Esophagus (tissue), 2 donors: ENCODE data around the gene GALNT3. TPM values are rescaled to one million over a fixed set of nuclear protein-coding genes. Genes with fewer than 3 reads are reported as not detected.

Experiments used
- H3K27ac ChIP-seq, 2 donors: one replicate each; pipeline ENCODE4 v1.5.1; 2013; ENCODE audit warnings: low read depth in 2 of 2, mild to moderate bottlenecking in 2 of 2, inconsistent platforms in 1 of 2, low read length in 1 of 2, moderate library complexity in 1 of 2
- H3K27me3 ChIP-seq, 2 donors: one replicate each; pipeline ENCODE4 v1.6.1; 2013; ENCODE audit warnings: low read length in 2 of 2, control low read depth in 1 of 2, mild to moderate bottlenecking in 1 of 2; ENCODE audit not compliant: insufficient read depth in 2 of 2, control insufficient read depth in 1 of 2
- H3K36me3 ChIP-seq, 2 donors: one replicate each; pipeline ENCODE4 v1.6.1; 2013; ENCODE audit warnings: low read length in 1 of 2; ENCODE audit not compliant: control insufficient read depth in 2 of 2, insufficient read depth in 2 of 2
- H3K4me1 ChIP-seq, 2 donors: one replicate each; pipeline ENCODE4 v1.6.1; 2013; ENCODE audit warnings: low read length in 1 of 2; ENCODE audit not compliant: control insufficient read depth in 2 of 2, insufficient read depth in 2 of 2
- H3K4me3 ChIP-seq, 2 donors: one replicate each; pipeline ENCODE4 v1.5.1; 2013; ENCODE audit warnings: low read length in 2 of 2, mild to moderate bottlenecking in 2 of 2, low read depth in 1 of 2, moderate library complexity in 1 of 2
- H3K9me3 ChIP-seq, 2 donors: one replicate each; pipeline ENCODE4 v1.6.1; 2013; ENCODE audit warnings: mild to moderate bottlenecking in 2 of 2, low read depth in 1 of 2, low read length in 1 of 2, moderate library complexity in 1 of 2; ENCODE audit not compliant: control insufficient read depth in 2 of 2, insufficient read depth in 1 of 2
- WGBS, 2 donors: extraction: QIAGEN DNeasy Blood & Tissue Kit; methylation state at CpG; one replicate each; pipeline ENCODE4 v1.1.7; 2013; 5-methylcytosine and 5-hydroxymethylcytosine counted together
- polyA plus RNA-seq, 2 donors: library from polyadenylated mRNA; stranded (reverse); fragments of 200-250 nt; gene quantifications; one replicate each; pipeline ENCODE4 v1.2.3, GENCODE V29; 2013
- donor health status: healthy with polysubstance abuse.
- donor health status: Bipolar disorder and iron deficiency.

The GALNT3 gene
- polyA plus RNA-seq, 2 donors: 25.7 to 30.7 TPM

DNA sequence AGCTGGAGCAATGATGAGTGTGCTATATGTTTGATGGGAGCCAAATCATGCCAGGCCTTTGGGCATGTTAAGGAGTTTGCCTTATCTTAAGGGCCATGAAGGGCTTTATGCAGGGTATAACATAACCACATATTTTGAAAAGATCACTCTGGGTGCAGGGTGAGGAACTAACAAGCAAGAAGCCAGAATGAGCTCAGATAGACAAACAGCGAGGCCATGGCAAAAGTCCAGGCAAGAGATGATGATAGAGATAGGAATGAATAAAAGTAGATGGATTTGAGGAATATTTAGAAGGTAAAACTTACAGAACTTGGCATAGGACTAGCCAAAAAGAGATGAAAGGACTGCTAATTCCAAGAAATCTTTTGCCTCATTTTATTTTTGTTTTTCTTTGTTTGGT is 6.7 kb downstream of the GALNT3 start:
- WGBS, 2 donors: 50 to 56% methylated on average over 1 of the region's 1 CpG
- H3K36me3 ChIP-seq: no peaks in the 10 kb centered on the region

DNA sequence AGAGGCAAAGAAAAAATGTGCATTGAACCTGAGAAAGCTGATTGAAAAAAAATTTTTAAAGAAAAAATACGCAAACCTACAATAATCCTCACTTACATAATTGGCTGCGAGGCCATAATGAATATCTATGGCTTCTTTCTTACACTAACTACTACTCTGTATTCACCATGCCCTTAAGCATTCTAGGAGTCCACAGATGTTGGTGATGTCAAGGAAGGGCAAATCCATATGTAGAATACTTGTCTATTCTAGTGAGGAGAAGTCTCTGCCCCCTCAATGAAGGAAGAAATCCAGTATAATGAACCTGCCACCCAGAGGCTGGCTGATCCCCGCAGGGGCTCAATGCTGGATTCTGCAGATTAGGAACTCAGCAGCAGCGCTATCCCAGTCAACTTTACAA is 14.3 kb downstream of the GALNT3 start:
- H3K27me3 ChIP-seq: no peaks in the 10 kb centered on the region
- 98 to 99% methylated on average over 4 of the region's 4 CpGs for WGBS, 2 donors
- H3K4me1 ChIP-seq: no peaks in the 10 kb centered on the region
- peaks cover 0 to 2% of the 10 kb centered on the region in 2 donors for H3K36me3 ChIP-seq
- no peak overlapping the region for H3K4me3 ChIP-seq
- no peak overlapping the region for H3K27ac ChIP-seq
- peaks cover 0 to 2% of the 10 kb centered on the region in 2 donors for H3K9me3 ChIP-seq

More for the DNA sequence above, 6.7 kb downstream of the GALNT3 start:
- Histone ChIP-seq H3K27me3 (no peaks in the 10 kb centered on the region), H3K9me3 (no peaks in the 10 kb centered on the region), H3K4me3 (no peak overlapping the region), H3K4me1 (no peaks in the 10 kb centered on the region), H3K27ac (no peak overlapping the region)

DNA sequence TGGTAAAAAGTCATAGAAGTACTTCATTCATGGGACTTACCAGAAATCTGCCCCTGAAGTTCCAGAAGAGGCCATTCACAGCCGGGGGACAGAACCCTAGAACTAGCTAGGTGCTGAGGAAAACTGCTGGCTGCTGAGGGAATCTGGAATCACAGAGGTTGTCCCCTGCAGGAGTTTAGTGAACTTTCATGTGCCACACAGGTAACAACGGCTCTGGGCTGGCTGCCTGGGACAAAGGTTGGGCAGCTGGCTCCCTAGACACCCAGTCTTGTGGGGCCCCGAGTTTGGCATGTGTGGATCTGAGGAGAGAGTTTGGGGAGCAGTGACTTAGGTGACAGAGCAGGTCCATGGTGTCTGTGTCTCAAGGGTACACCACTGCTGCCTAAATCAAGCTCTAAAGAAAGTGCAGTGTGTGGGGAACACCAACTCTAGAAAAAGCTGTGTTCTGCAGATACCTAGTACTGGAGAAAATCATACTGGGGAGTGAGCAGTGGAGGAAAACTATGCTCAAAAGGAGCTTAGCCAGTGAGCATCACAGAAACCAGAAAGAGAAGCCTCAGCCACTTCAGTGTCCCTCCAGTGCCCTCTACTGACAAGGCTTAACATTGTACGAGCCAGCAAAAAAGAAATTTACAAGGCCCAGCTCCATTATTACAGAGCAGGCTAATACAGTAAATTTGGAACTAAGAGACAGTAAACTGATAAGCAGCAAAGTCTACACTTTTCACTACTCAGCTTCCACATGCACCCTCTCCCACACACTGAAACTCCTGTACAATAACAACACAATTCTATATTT is 15.2 kb downstream of the GALNT3 start:
- Histone ChIP-seq H3K27ac (no peak overlapping the region), H3K27me3 (no peaks in the 10 kb centered on the region), H3K36me3 (peaks cover 0 to 2% of the 10 kb centered on the region in 2 donors), H3K9me3 (peaks cover 0 to 2% of the 10 kb centered on the region in 2 donors), H3K4me1 (no peaks in the 10 kb centered on the region), H3K4me3 (no peak overlapping the region)
- WGBS, 2 donors: 91% methylated on average over 4 of the region's 4 CpGs

DNA sequence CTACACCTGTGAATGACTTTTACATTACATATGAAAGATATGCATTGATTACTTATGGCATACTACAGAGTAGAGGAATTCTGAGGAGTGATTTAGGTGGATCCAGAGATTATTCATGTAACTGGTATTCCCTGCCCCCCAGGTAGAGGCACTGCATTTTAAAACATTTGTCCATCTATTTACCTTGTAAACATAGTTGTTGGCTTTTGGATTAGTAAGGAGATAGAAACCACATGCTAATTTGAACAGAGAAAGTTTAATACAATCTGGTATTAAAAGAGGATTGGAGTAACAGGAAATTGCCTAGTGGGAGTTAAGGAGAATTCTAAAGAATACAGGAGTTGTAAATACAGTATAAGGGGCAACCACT is 15.9 kb downstream of the GALNT3 start:
- H3K27me3 ChIP-seq: no peaks in the 10 kb centered on the region
- H3K9me3 ChIP-seq: peaks cover 0 to 2% of the 10 kb centered on the region in 2 donors
- no peak overlapping the region for H3K4me3 ChIP-seq
- no peak overlapping the region for H3K27ac ChIP-seq
- peaks cover 0 to 2% of the 10 kb centered on the region in 2 donors for H3K36me3 ChIP-seq
- H3K4me1 ChIP-seq: no peaks in the 10 kb centered on the region

DNA sequence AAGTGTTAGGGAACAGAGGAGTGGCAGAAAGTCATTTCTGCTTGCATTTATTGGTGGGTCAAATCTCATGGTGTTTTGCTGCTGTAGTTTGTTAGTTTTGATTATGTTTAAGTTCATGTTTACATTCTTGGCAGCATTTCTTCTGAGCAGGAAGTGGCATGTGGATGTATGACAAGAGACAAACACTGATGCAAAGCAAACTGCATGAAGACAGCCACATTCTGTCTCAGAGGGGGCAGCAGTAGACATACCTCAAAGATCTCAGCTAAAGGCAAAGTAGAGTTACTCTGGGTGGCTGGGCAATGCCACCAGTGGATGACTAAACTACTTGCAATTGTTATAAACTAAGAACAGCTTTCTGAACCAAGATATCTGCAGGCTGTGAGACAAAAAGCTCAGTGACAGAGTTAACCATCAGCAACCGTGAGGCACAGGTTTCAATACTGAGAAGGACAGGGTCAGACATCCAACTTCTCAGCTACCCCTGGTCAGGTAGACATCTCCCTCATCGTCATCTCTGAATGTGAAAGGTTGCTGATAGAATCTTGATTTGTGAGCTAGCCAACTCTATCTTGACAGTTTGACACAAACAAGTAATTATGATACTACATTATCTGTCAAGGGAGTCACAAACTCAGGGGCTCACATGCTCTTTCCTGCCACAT is 16.4 kb downstream of the GALNT3 start:
- Histone ChIP-seq H3K27me3 (no peaks in the 10 kb centered on the region), H3K4me3 (no peak overlapping the region), H3K27ac (no peak overlapping the region), H3K4me1 (no peaks in the 10 kb centered on the region), H3K9me3 (peaks cover 0 to 2% of the 10 kb centered on the region in 2 donors), H3K36me3 (peaks cover 0 to 2% of the 10 kb centered on the region in 2 donors)
- WGBS, 2 donors: 76 to 81% methylated on average over 2 of the region's 2 CpGs

DNA sequence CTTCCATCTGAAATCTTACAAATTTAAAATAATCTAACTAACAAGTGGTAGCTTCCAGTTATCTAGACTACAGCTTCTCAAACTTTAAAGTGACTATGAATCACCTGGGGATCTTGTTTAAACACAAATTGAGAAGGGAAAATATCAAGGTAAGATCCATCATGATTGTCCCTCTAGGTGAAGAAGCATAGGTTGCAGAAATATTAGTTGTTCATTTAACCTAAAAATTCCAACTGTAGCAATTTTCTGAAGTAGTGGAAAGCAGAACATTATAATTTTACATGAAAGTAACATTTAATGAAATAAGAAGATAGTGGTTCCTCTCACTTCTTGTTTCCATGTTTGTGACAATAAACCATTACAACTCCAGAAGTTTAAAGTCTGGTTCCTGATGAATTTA is 17.3 kb downstream of the GALNT3 start:
- H3K9me3 ChIP-seq: peaks cover 0 to 2% of the 10 kb centered on the region in 2 donors
- H3K36me3 ChIP-seq: peaks cover 0 to 2% of the 10 kb centered on the region in 2 donors
- no peaks in the 10 kb centered on the region for H3K27me3 ChIP-seq
- H3K4me1 ChIP-seq: no peaks in the 10 kb centered on the region
- H3K4me3 ChIP-seq: no peak overlapping the region
- H3K27ac ChIP-seq: no peak overlapping the region

DNA sequence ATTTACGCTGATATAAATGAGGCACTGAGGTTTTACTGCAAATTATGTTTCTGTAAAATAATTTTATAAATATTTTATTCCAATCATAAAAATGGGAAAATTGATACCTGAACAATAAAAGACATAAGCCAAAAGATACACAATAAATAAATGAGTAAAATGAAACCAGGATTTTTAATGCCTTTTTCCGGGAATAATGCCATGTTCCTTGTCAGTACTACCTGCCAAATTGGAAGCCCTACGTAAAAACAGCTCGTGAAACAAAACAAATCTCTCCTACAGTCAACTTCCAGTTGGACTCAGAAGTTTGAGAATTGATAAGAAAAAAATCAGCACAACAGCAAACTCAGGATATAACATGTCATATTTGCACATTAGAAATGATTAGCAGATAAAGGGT is 18.0 kb downstream of the GALNT3 start:
- no peaks in the 10 kb centered on the region for H3K4me1 ChIP-seq
- peaks cover 0 to 2% of the 10 kb centered on the region in 2 donors for H3K36me3 ChIP-seq
- 32 to 33% methylated on average over 4 of the region's 4 CpGs for WGBS, 2 donors
- H3K27me3 ChIP-seq: no peaks in the 10 kb centered on the region
- no peak overlapping the region for H3K27ac ChIP-seq
- no peak overlapping the region for H3K4me3 ChIP-seq
- H3K9me3 ChIP-seq: peaks cover 0 to 2% of the 10 kb centered on the region in 2 donors

DNA sequence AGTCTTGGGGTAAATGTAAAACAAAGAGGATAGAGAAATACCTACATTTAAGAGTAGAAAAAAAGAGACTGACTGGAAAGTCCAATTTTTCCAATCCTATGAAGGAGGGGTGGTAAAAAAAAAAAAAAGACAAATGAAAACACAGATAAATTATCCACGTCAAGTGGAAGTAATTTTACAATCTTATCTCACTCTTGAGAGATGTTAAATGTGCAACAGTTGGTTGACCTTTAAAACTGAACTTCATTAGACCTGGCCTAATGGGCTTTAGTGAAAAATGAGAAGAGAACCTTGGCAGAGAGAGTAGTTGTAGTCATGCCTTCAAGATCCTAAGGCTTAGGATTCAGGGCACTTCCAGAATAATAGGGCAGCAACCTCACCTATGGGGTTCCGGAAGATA is 20.4 kb downstream of the GALNT3 start:
- no peaks in the 10 kb centered on the region for H3K4me1 ChIP-seq
- WGBS, 2 donors: 75 to 97% methylated on average over 2 of the region's 2 CpGs

DNA sequence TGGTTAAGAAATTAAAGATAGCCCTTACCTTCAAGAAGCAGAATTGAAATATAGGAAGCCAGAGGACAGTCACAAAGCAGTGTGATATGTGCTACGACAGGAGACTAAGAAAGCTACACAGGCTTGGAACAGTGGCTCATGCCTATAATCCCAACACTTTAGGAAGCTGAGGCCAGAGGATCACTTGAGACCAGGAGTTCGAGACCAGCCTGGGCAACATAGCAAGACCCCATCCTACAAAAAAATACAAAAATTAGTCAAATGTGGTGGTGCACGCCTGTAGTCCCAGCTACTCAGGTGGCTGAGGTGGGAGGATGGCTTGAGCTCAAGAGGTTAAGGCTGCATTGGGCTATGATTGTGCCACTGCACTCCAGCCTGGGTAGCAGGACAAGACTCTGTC is 21.9 kb downstream of the GALNT3 start:
- H3K4me3 ChIP-seq: no peak overlapping the region
- 95 to 96% methylated on average over 3 of the region's 3 CpGs for WGBS, 2 donors
- H3K27me3 ChIP-seq: no peaks in the 10 kb centered on the region
- no peaks in the 10 kb centered on the region for H3K4me1 ChIP-seq
- H3K27ac ChIP-seq: no peak overlapping the region
- H3K9me3 ChIP-seq: no peaks in the 10 kb centered on the region
- no peaks in the 10 kb centered on the region for H3K36me3 ChIP-seq

More for the DNA sequence above, 20.4 kb downstream of the GALNT3 start:
- no peaks in the 10 kb centered on the region for H3K9me3 ChIP-seq
- no peaks in the 10 kb centered on the region for H3K27me3 ChIP-seq
- peaks cover 0 to 2% of the 10 kb centered on the region in 2 donors for H3K36me3 ChIP-seq
- no peak overlapping the region for H3K4me3 ChIP-seq
- no peak overlapping the region for H3K27ac ChIP-seq
